Mesothelial cell of epicardium (in vitro differentiated cells): Measurements from ENCODE around the gene MAML2. TPM values are rescaled to one million over a fixed set of nuclear protein-coding genes. Genes with fewer than 3 reads are reported as not detected.

Experiments
- DNase-seq, 2 experiments: peaks; one replicate each; pipeline ENCODE4 v3.0.0; 2021; ENCODE audit warnings: low spot score in 2 of 2; ENCODE audit not compliant: unreplicated experiment in 2 of 2
- H3K27ac Mint-ChIP-seq: 2 replicates; pipeline ENCODE4 v1.8.0; 2021; ENCODE audit warnings: mixed read lengths
- H3K27me3 Mint-ChIP-seq: 2 replicates; pipeline ENCODE4 v1.8.0; 2021; ENCODE audit warnings: low read depth, mixed read lengths
- H3K36me3 Mint-ChIP-seq: 2 replicates; pipeline ENCODE4 v1.8.0; 2021; ENCODE audit warnings: mixed read lengths
- H3K4me1 Mint-ChIP-seq: 2 replicates; pipeline ENCODE4 v1.8.0; 2021; ENCODE audit warnings: mixed read lengths
- H3K4me3 Mint-ChIP-seq: 2 replicates; pipeline ENCODE4 v1.8.0; 2021; ENCODE audit warnings: mild to moderate bottlenecking, moderate library complexity, mixed read lengths
- H3K9me3 Mint-ChIP-seq: 2 replicates; pipeline ENCODE4 v1.8.0; 2021; ENCODE audit warnings: mixed read lengths
- CTCF ChIP-seq: fragments of 200-600 bp; sonication (generic); IDR thresholded peaks from one replicate; pipeline ENCODE4 v1.5.0; 2021; ENCODE audit warnings: antibody characterized with exemption; ENCODE audit not compliant: unreplicated experiment
- total RNA-seq: library from RNA; stranded (reverse); gene quantifications from 3 replicates; pipeline ENCODE4 v1.2.1, GENCODE V29; 2021

MAML2 gene
- total RNA-seq, 1 donor from 2014 or later: 38.3 TPM

- Mint-ChIP-seq H3K9me3 (no peaks in the 10 kb centered on the region), H3K4me1 (peaks cover 53% of the 10 kb centered on the region), H3K27ac (no peak overlapping the region), H3K27me3 (no peaks in the 10 kb centered on the region), H3K4me3 (no peak overlapping the region), H3K36me3 (no peaks in the 10 kb centered on the region)
- TF ChIP-seq CTCF: no peak
- DNase-seq: no peak
Measured at GRCh38 chr11:96152623-96153022, 190.4 kb downstream of the MAML2 start.

GRCh38 chr11:96151501-96151900 lies 191.5 kb downstream of the MAML2 start:
- Mint-ChIP-seq H3K4me3 (no peak overlapping the region), H3K9me3 (no peaks in the 10 kb centered on the region), H3K27me3 (no peaks in the 10 kb centered on the region), H3K36me3 (no peaks in the 10 kb centered on the region), H3K4me1 (peaks cover 53% of the 10 kb centered on the region), H3K27ac (no peak overlapping the region)
- DNase-seq: no peak
- TF ChIP-seq CTCF: no peak

GRCh38 chr11:96150609-96151008 lies 192.4 kb downstream of the MAML2 start:
- H3K4me1 Mint-ChIP-seq: peaks cover 48% of the 10 kb centered on the region
- TF ChIP-seq CTCF: no peak

GRCh38 chr11:96149743-96150555 lies 193.0 kb downstream of the MAML2 start:
- no peaks in the 10 kb centered on the region for H3K36me3 Mint-ChIP-seq
- TF ChIP-seq CTCF: no peak
- no peak overlapping the region for H3K27ac Mint-ChIP-seq
- no peaks in the 10 kb centered on the region for H3K9me3 Mint-ChIP-seq
- no peaks in the 10 kb centered on the region for H3K27me3 Mint-ChIP-seq
- DNase-seq: no peak
- H3K4me1 Mint-ChIP-seq: peaks cover 49% of the 10 kb centered on the region
- no peak overlapping the region for H3K4me3 Mint-ChIP-seq

More at GRCh38 chr11:96150609-96151008, 192.4 kb downstream of the MAML2 start:
- H3K27ac Mint-ChIP-seq: no peak overlapping the region
- no peak overlapping the region for H3K4me3 Mint-ChIP-seq
- H3K9me3 Mint-ChIP-seq: no peaks in the 10 kb centered on the region
- DNase-seq: no peak
- H3K36me3 Mint-ChIP-seq: no peaks in the 10 kb centered on the region
- no peaks in the 10 kb centered on the region for H3K27me3 Mint-ChIP-seq

GRCh38 chr11:96147906-96148486 lies 195.0 kb downstream of the MAML2 start:
- Mint-ChIP-seq H3K4me1 (peaks cover 58% of the 10 kb centered on the region), H3K9me3 (no peaks in the 10 kb centered on the region), H3K27me3 (no peaks in the 10 kb centered on the region), H3K36me3 (no peaks in the 10 kb centered on the region), H3K4me3 (no peak overlapping the region), H3K27ac (peak overlapping the region; percentile 74)
- no peak for DNase-seq
- TF ChIP-seq CTCF: no peak
